HL-60/S4 (cell line): Measurements from ENCODE around the gene KCNIP4.
"Not testable (repeated sequence)": the region's sequence is repeated elsewhere in the genome, so short reads cannot be mapped to it uniquely, and the experiment has no call there.

ENCODE experiments used
- in situ Hi-C: fragments of 300-500 bp; cut with MboI; formaldehyde crosslinking; loops from 2 replicates; pipeline ENCODE4 v1.14.3; 2022; ENCODE audit warnings: low sequenced_read_pairs

KCNIP4 gene

DNA sequence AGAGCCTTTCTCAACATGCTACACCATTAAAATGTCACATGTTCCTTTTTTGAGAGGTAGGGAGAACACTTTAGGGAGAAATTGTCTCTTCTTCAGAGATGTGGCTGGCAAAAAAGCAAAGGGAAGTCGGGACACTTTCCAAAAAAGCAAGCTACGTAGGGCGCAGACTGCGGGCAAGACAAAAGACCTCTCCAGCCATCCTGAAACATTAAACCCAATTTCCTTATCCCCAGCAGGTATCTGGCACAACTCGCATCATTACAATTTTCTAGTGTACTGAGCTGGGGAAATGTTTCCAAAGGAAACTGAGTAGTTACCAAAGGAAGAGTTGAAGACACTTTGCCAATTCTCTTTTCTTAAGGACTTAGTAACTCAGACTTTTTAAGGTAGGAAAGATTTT, 1132.3 kb downstream of the KCNIP4 start:
- in situ Hi-C loops, result no loop called here

GRCh38 chr4:20813700-20814099, 1134.9 kb downstream of the KCNIP4 start:
- in situ Hi-C loops, result no loop called here

DNA sequence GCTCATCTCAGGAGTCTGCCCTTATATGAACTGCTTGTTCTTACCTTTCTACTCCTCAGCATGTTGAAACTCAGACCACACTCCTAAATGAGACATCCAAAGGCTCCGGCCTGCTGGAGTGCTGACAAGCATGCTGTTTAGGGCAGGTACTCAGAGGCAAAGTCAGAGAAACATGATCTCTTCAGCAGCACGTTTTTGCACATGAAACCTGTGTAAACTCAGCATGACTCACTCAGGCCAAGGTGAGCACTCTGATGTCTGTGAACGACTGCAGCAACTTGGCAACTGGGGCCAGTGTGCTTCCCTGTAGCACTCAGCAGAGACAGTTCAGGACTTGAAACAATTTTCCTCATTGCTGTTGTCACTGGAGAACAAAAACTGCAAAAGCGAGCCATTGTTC, 1138.8 kb downstream of the KCNIP4 start:
- in situ Hi-C loops, result no loop called here

DNA sequence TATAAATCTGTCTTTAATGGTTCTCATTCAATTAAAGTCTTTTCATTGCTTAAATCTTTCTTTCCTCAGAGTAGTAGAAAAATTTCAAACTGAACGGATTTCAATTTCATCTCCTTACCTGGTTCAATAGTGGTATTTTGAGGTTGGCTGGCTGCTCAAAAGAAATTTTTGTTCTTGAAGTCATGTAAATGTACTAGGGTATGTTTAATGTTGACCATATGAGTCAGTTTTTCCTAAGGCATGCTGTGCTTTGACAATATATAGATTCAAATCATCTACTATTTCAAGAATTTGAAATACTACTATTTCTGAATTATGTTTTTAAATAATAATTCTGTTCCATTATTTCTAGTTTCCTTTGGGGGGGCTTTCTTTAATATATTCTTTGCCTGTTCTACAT, 1142.9 kb downstream of the KCNIP4 start:
- in situ Hi-C loops, result no loop called here

DNA sequence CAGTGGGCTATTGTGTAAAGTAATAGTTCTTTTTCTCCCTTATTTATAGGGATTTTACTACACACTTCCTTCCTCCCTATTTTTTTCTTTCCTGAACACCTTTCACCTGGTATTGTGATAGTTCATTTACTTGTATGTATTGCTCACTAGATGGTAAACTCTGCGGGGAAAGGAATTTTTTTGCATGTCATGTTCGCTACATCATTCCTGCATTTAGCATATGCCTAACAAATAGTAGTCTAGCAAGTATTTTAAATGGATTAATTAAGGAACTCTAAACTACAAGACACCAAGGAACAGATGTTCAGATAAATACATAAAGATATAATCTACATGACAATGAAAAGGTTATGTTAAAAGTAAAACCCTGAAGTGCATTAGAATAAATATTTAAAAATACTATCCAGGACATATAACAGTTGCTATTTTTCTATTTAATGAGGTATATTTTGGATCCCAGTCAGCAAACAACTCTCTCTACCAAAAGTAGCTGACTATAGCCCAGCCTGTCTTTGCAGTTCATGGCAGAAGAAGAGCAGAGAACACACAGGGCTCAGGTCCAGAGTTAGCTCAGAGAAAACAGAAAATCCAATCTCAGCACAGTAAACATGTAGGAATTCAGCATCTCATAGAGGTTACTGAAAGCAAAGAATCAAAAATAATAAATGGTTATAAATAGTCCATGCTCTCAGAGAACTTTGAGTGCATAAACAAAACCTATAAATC, 1160.5 kb downstream of the KCNIP4 start:
- in situ Hi-C loops, result no loop called here

- in situ Hi-C loops, result not testable (repeated sequence)
Observed at GRCh38 chr4:20783134-20783533, 1165.4 kb downstream of the KCNIP4 start.

GRCh38 chr4:20778896-20779295, 1169.7 kb downstream of the KCNIP4 start:
- in situ Hi-C loops, result no loop called here

- in situ Hi-C loops, result no loop called here
Observed at GRCh38 chr4:20773144-20773997, 1175.2 kb downstream of the KCNIP4 start.

GRCh38 chr4:20764366-20764992, 1184.1 kb downstream of the KCNIP4 start:
- in situ Hi-C loops, result no loop called here

DNA sequence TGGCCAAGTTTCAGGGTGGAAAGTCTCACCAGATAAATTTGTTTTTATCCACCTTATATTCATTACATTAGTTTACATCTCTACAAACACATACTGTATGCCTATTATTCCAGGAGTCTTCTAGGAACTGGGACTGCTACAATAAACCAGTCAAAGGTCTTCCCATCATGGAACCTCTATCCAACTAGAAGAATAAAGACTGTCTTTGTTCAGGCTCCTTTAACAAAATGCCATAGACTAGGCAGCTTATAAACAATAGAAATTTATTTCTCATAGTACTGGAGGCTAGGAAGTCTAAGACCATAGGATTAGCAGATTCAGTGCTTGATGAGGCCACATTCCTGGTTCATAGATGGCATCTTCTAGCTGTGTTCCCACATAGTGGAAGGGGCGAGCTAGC, 1186.7 kb downstream of the KCNIP4 start:
- in situ Hi-C loops, result no loop called here

- in situ Hi-C loops, result no loop called here
Observed at GRCh38 chr4:20761382-20761781, 1187.2 kb downstream of the KCNIP4 start.

- in situ Hi-C loops, result no loop called here
Observed at GRCh38 chr4:20760053-20760452, 1188.5 kb downstream of the KCNIP4 start.

GRCh38 chr4:20754036-20754435, 1194.5 kb downstream of the KCNIP4 start:
- in situ Hi-C loops, result no loop called here

GRCh38 chr4:20752641-20753040, 1195.9 kb downstream of the KCNIP4 start:
- in situ Hi-C loops, result no loop called here

GRCh38 chr4:20746000-20746399, 1202.6 kb downstream of the KCNIP4 start:
- in situ Hi-C loops, result not testable (repeated sequence)

DNA sequence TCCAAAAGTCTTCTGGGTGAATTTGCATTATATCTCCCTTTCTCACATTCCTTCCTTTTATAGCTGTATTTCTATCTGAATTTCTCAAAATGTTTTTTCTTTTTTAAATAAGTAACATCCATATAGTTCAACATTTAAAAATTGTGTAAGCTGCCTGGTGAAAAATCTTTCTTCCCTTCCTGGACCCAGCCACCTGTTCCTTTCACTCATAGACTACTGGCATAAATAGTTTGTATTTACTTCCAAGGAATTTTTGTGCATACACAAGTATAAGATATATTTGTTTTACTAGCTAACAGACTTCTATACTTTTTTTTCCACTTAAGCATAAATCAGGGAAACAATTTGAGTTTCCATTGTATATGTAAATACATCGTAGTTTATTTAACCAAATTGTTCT, 1212.6 kb downstream of the KCNIP4 start:
- in situ Hi-C loops, result no loop called here

GRCh38 chr4:20724915-20725314, 1223.7 kb downstream of the KCNIP4 start:
- in situ Hi-C loops, result no loop called here

DNA sequence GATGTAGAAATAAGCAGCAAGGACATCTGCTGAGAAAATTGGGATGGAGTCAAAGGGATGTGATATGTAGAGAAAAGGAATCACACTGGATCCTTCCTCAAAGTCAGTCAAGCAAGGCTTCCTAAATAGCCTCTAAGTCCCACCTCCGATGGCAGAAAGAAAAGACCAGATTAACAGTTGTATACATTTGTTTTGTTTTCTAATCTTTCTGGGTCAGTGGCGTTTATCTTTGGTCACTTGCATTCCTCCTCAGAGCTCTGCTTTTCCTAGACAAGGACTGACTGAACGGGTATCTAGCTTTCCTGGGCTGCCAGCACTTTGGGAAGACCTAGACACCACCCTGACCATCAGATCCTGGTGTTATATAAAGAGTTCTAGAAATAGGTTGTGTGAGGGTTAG, 1225.1 kb downstream of the KCNIP4 start:
- in situ Hi-C loops, result no loop called here

- in situ Hi-C loops, result no loop called here
Observed at GRCh38 chr4:20723019-20723418, 1225.6 kb downstream of the KCNIP4 start.

GRCh38 chr4:20711335-20711734, 1237.2 kb downstream of the KCNIP4 start:
- in situ Hi-C loops, result no loop called here

DNA sequence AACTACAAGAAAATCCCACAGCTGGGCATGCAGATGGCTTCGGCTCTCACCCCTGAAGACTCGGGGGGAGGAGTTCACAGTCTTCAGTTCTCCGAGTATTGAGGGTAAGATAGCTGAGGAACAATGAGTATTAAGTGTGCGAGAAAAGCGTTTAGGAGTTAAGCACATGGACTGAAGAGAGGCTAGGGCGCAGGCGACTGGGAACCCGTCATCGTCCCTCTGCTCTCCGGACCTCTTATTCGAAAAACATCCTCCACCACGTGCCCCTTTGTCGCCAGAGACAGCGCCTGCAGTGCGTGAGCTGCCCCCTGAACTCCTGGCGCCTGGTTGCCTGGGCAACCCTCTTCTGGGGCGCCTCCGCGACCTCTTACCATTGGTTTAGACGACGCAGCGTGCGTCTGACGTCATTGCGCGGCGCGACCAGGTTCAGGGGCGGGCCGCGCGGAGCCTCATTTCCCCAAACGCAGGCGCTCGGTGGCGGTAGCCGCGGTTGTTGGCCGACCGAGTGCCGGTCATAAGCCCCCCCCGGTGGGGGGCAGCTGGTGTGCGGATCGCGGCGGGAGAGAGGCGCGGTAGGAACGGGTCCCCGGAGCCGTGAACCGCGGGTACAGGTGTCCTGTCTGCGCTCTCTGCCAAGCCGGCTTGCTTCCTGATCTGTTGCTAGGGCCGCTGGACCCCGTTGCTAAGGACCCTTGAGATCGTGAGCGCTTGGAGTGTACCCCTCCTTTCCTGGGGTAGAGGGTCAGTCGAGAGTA, 1248.4 kb downstream of the KCNIP4 start, which contains the start of gene PACRGL:
TSS of gene PACRGL (plus strand) at position 452 of the 755 bp plus-strand sequence. CDS start 4,024 bp downstream, outside the sequence.
- in situ Hi-C loops, result no loop called here
